A204.1 (cell line): ENCODE data around the gene LPO.

Experiments used
- FAIRE-seq: peaks from 2 replicates; lab custom pipeline; 2012; peaks lifted over from hg19 to GRCh38; lab: Jason Lieb, UNC

Gene LPO

GRCh38 chr17:58238147-58238634 lies at the start of gene LPO:
TSS of gene LPO (plus strand) at chr17:58238584. CDS start at chr17:58242980, 4,396 bp downstream.
- no peak for FAIRE-seq

GRCh38 chr17:58189436-58190146 lies 48.8 kb upstream of the LPO start:
- no peak for FAIRE-seq

DNA sequence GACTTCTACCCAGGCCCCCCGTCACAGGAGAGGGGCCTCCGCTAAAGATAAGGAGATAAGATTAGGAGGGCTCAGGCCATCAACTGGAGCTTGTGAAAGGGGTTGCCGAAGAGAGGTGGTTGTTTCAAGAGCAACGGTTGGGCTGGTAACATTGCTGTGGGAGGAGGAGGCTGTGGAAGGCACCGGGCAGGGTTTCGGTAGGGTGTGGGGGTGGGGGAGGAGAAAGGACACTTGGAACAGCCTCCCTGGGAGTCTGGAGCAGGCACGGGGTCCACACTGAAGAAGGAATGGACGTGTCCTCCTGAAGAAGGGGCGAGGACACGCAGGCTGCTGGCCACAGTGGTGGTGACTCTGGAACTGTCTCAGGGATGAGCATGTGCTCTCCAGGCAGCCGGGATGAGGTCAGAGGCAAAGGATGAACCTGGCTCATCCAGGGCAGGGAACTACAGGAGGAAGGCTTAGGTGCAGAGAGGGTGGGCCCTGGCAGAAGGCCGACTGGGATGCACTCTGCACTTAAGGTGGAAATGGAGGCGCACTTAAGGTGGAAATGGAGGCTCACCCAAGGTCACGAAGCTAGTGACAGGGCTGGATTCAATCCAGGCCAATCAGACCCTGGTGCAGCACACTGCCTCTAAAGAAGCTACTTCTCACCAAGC lies 47.0 kb upstream of the LPO start:
- no peak for FAIRE-seq

GRCh38 chr17:58192612-58193011 lies 45.8 kb upstream of the LPO start, which contains the start of gene EPX:
TSS of gene EPX (plus strand) at chr17:58192726. CDS start at chr17:58192847, 121 bp downstream.
- FAIRE-seq, result no peak

DNA sequence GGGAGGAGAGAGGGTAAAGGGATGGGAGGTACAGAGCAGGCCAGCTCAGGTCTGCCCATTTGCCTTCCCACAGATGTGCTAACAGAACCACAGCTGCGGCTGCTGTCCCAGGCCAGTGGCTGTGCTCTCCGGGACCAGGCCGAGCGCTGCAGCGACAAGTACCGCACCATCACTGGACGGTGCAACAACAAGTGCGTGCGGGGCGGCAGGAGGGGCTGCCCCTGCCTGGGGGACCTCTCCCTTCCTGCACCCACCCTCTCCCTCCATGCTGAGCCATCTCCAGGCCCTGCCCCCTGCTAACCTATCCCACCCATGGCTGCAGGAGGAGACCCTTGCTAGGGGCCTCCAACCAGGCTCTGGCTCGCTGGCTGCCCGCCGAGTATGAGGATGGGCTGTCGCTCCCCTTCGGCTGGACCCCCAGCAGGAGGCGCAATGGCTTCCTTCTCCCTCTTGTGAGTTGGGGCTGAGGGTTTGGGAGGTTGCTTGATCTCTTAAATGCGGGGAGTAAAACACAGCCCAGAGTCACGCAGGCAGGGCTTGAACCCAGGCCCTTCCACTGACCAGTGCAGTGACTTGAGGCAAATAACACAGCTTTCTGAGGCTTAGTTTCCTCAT lies 44.6 kb upstream of the LPO start:
- FAIRE-seq, result no peak

DNA sequence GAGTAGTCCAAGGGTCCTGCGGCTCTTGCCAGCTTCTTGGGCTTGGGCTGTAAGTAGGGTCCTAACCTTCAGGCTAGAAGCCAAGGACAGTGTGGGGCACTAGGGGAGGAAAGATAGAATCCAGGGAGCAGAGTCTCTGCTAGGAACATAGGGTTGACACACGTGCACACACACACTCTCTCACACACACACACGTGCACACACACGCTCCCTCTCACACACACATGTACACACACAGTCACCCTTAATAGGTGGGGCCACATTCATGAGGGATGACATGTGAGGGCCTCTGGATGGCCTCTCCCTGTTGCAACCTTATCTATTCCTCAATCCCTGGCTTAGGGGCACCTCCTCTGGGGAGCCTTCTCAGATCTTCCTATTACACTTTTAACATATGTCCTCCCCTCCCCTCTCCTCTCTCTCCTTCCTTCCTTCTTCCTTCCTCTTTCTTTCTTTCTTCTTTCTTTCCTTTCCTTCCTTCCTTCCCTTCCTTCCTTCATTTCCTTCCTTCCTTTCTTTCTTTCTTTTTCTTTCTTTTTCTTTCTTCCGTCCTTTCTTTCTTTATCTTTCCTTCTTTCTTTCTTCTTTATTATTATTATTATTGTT lies 42.8 kb upstream of the LPO start:
- FAIRE-seq, result no peak

- no peak for FAIRE-seq
These were observed 41.8 kb upstream of the LPO start for GRCh38 chr17:58196610-58197009.

DNA sequence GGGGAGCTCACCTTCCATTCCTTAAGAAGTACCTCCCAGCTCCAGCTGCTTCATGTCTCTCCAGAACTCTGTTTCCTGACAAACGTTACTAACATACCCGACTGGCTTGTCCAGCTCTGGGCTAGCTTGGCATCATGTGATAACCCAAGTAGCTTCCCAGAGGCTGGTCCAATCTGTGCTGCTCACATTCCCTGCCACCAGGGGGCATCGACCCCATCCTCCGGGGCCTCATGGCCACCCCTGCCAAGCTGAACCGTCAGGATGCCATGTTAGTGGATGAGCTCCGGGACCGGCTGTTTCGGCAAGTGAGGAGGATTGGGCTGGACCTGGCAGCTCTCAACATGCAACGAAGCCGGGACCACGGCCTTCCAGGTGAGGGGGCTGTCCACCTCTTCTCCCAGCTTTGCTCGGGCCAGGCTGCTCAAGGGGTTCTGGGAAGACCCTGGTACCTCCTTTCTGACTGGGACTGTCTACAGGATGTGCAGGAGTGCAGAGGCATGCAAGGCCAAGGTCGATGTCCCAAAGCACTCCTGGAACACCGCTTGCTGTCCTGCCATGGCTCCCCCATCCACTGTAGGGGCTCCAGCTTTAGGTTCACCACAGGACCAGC lies 38.3 kb upstream of the LPO start:
- no peak for FAIRE-seq

GRCh38 chr17:58202859-58203258 lies 35.5 kb upstream of the LPO start:
- no peak for FAIRE-seq

- FAIRE-seq, result no peak
These were observed 33.6 kb upstream of the LPO start for GRCh38 chr17:58204796-58205195.

- no peak for FAIRE-seq
These were observed 32.4 kb upstream of the LPO start for GRCh38 chr17:58205936-58206335.

DNA sequence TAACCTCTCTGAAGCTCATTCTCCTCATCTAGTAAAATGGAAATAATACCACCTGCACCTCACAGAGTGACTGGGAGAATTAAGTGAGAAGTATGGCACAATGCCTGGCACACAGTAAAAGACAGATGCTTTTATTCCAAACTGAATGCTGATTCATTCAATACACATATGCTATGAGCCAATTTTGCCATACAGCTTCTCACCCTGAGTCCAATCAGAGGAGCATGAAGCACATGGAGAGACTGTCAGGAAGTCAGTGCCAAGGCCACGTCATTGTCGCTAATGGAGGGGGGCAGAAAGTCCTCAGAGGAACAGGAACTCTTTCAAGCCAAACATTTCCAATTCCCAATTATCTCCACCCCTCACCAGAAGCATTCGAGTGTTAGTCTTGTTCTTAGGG lies 30.9 kb upstream of the LPO start:
- no peak for FAIRE-seq

- no peak for FAIRE-seq
These were observed 30.0 kb upstream of the LPO start for GRCh38 chr17:58208344-58208743.

- no peak for FAIRE-seq
These were observed 27.5 kb upstream of the LPO start for GRCh38 chr17:58210922-58211321.

DNA sequence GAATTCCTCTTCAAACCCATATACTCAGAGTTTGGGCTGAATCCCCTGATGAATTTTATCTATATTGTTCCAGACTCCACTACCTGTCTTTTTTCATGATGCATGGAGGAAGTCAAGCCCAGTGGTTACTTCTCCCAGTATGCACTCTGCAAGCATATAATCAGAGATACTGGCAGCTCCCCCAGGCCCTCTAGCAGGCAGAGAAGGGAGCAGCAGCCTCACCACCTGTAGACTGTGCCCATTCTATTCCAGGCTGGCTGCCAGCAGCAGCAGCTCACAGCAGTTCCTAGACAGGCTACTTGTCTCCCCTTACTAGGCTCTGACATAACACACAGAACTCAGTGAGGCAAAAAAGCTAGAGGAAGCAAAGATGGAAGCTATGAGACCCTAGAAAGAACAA lies 22.7 kb upstream of the LPO start:
- FAIRE-seq, result no peak

DNA sequence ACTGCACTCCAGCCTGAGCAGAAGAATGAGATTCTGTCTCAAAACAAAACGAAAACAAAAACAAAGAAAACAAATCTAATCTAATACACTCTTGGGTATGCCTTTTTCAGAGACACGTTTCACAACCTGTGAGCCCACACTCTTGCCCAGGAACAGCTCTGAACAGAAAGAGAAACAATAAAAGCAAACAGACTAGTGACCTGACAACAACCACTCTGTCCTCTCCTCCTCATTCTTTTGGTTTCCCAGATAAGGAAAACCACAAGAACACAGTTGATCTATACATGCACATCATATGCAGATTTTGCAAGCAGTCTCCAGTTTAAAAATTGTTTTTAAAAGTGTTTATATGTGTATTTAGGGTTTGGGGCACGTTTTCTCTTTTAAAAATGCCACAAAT lies 20.6 kb upstream of the LPO start:
- FAIRE-seq, result no peak

DNA sequence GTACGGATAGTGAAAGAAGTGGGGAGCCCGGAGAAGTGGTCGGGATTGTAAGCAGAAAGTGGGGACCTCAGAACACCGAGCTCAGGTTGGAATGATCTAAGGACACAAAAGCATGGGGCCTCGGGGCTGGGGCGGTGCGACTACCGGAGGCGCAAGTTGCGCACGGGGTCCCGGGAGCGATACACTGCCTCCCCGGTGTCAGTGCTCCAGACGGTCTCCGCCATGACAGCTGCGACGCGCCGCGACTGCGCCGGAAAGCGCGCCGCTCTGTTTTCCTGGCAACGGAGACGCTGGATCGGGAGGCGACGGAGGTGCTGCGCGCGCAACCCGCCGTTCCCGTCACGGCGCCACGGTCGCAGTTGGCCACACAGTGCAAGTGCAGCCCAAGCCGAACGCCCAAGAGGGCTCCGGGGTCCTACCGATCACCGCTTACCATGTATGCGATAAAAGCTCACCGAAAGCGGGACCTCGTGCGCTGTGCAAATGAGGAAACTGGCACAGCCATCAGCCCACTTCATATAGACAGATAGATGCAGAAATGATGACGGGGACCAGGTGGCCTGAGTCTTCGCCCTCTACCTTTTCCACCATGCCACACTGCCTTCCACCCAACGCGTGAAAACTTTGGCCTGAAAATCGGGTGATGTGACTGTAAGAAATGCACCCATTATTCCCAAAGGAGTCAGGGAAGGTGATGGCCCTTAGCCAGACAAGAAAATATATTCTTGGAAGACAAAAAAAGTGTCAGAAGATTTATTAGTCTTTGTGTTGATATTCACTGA lies 19.2 kb upstream of the LPO start, which contains the start of gene MKS1:
Gene MKS1, minus strand, starts transcription at position 249 of the 782 bp plus-strand sequence. Its CDS starts 25 bp downstream, at position 224.
- peak; percentile 48 for FAIRE-seq

DNA sequence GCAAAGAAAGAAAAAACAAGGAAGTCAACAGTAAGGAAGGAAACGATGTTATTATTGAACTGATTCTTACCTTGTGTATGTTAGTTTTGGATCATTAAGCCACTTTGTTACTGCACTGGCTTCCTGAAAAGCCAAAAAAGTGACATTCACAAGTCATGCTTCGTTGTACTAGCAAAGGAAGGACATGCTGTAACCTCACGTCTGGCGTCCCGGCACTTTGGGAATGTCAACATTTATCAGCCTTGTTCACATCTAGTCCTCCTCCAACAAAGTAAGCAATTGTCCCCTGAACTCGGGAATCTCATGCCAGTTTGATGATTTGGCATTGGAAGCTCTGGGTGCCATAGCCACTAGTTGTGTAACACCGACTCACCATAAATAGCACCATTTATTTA lies 18.6 kb upstream of the LPO start:
- no peak for FAIRE-seq

DNA sequence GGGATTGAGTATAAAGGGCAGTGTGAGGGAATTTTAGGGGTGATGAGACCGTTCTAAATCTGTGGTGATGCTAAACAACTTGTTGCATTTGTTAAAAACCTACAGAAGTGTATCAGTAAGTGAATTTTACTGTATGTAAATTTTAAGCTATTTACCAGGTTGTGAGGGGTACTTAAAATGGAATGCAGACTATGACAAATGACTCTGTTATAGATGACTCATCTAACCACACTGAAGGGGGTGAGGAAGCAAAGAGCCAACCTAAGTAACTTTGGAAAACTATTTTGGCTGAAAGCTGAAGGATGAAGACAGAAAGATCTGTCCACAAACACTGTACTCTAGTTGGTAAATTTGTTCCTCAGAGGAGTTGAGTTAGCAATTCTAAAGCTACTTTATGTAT lies 14.1 kb upstream of the LPO start:
- FAIRE-seq, result no peak

DNA sequence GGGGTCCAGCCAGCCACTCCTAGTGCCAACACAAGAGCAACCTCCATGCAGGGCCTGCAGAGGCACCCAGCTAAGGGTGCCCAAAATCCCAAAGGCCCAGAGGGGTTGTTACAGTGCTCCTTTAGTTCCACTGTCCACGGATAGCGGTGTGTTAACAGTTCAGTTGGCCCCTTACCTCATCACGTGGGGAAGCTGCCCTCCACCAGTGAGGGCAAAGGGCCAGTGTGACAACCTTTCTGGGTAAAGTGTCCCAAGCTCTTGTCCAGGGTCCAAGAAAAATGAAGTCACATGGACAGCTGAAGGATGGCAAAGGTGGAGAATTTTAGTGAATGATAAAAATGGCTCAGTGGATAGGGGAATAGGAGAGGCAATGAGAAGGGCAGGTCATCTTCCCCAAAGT lies 10.7 kb upstream of the LPO start:
- FAIRE-seq, result no peak

DNA sequence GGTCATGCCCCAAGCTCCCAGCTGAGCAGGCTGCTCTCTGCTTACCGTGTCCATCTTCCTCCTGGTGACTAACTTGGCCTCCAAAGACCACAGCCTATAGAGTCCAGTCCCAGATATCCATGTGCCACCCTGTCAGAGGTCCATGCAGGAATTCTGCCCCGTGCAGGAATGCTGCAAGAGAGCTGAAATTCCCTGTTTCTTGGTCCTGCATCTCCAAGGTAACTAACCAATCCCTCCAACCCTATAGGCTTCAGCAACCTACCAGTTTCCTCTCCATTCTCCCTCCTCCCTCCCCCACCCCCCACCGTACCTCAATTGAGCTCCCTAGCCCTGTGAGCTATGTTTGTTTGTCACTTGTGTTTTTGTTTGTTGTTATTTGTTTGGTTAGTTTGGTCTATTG lies 9.7 kb upstream of the LPO start:
- FAIRE-seq, result no peak

DNA sequence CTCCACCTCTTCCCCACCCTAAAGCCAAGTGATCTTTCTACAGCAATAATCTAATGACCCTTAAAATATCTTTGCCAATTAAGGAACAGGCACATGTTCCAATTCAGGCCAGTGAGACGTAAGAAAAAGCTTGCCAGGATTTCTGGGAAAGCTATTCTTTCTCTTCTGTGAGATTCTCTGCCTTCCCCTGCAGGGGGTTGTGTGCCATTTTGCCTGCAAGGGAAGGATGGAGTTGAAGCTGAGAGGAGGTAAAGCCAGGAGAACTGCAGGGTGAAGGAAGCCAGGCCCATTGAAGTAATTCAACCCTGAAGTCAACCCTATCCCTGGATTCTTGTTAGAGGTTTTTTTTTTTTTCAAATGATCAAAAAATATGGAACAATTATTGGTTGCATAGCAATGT lies 9.0 kb upstream of the LPO start:
- FAIRE-seq, result no peak
